ENCODE data around the gene ICAM2.
"Not testable (repeated sequence)": the region's sequence is repeated elsewhere in the genome, so short reads cannot be mapped to it uniquely, and the experiment has no call there.

Gene ICAM2

GRCh38 chr17:64045176-64045575 is 24.7 kb upstream of the ICAM2 start:
- in situ Hi-C loops (cut with MboI; ENCODE audit: low sequenced_read_pairs) = loop anchor here (25.0 kb wide), 1 partner anchor 242 kb away; no protein-coding TSS in a partner anchor

DNA sequence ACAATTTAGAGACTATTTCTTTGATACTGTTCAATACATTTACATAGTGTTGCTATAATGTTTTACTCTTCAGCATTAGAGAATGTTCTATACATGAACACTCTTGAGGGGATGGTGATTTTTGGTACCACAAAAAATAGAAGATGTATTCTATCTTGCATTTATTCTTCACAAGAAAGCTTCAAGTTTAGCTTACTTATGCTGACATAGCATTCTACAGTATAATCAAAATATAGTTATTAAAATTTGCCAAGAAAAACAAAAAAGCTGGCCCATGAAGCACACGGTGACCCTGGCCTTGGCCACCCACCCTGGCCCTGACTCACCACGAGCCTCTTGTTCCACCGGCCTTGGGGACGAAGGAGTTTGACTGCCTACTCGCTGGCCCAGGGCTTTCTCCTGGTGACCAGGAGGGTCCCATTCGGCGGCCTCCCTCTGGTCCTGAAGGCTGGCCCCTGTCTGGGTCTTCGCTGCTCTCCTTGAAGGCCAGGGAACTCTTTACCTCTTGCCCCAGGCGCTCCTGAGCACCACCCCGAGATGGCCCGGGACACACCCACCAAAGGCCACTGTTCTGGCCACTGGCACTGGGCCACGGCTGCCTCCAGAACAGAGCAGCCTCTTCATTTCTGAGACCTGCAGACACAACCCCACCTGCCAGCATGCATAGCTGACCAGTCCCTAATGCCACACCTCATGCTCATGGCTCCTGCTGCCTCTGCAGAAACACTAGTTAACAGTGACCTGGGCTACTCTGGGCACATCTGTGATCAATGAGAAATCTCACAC is 22.5 kb upstream of the ICAM2 start:
- in situ Hi-C loops (cut with MboI; ENCODE audit: low sequenced_read_pairs) = loop anchor here (25.0 kb wide), 1 partner anchor 244 kb away; no protein-coding TSS in a partner anchor

GRCh38 chr17:64041912-64042311 is 21.5 kb upstream of the ICAM2 start:
- in situ Hi-C loops (cut with MboI; ENCODE audit: low sequenced_read_pairs) = loop anchor here (25.0 kb wide), 1 partner anchor 245 kb away; no protein-coding TSS in a partner anchor

DNA sequence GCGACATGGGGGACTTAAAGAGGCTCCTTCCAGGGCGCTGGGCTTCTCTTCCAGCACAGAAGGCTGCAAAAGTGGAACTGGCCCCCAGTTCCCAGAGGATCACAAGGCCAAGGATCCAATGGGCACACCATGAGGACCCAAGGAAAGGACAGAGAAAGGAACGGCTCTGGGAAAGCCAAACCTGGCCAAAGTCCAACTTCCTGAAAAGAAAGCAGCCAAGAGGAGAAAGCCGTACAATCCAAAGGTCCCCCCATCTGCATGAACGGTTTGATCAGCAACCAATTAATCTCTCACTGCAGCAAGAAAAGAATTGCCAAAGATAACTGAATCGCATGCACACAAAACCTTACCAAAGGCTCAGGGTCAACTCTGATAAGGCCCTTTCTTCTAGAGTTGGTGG is 19.8 kb upstream of the ICAM2 start:
- in situ Hi-C loops (cut with MboI; ENCODE audit: low sequenced_read_pairs) = loop anchor here (25.0 kb wide), 1 partner anchor 247 kb away; no protein-coding TSS in a partner anchor

GRCh38 chr17:64039106-64039400 is 18.6 kb upstream of the ICAM2 start:
- in situ Hi-C loops (cut with MboI; ENCODE audit: low sequenced_read_pairs) = loop anchor here (25.0 kb wide), 1 partner anchor 248 kb away; no protein-coding TSS in a partner anchor

DNA sequence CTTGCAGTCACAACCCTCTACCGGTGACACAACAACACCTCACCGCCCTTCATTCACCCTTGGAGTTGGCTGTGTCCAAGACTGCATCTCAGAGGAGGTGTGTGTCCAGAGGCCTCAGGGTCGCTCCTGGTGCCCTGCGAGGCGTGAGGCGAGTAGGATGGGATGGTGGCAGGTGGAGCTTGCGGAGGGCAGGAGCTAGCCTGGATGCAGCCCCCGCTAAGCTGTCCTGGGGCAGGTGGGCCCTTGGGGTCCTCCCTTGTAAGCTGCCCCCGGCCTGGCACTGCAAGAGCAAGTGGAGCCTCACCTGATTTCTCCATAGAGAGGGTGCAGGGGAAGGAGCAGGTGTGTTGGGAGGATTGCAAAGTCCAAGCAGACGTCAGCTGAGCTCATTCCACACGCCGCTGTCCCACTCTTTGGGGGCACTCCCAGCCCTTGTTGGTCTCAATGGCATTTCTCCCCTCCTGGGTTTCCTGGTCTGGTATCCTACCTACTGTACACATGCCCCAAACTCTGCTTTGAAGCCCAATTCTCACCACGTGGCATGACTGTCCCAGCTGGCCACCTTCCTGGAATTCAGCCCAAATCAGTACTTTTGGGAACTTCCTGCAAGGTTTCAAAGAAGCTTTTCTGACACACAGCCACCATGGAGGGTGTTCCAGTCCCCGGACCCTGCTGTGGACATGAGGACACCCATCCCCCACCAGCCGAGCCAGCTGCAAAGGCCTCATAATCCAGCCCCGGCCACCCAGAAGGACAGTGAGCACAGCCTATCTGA is 18.1 kb upstream of the ICAM2 start:
- in situ Hi-C loops (cut with MboI; ENCODE audit: low sequenced_read_pairs) = loop anchor here (25.0 kb wide), 1 partner anchor 249 kb away; no protein-coding TSS in a partner anchor

DNA sequence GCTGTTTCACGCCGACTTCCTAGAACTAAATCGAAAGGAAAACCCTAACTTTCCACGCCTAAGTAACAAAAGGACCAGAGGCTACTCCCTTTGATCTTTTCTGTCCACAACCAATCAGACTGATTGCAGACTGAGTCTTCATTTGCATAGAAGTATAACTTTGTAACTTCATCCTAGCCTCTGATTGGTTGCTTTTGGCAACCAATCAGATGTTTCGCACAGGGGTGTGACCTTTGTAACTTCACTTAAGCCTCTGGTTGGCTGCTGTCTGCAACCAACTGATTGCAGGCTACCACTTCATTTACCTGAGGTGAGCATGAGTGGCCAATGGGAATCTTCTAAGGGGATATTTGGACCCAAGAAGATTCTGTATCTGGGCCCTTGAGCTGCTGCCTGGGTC is 17.4 kb upstream of the ICAM2 start:
- in situ Hi-C loops (cut with MboI; ENCODE audit: low sequenced_read_pairs) = loop anchor here (25.0 kb wide), 1 partner anchor 249 kb away; no protein-coding TSS in a partner anchor

DNA sequence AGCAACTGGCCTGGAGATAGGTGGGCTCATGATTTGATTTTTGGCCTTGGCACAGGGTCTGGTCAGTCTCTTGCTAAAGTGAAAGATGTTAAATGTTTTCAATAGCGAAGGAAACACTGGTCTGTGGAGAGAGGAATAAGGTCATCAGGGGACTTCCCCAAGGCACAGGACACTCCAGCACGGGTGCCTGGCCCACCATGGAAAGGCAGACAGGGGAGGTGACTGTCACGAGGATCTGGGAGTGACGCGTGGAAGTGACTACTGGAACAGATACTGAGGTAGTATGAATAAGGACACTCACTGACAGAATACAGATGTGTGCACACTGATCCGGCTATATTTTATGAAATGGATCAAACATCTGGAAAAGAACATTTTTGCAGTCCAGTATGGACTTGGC is 16.7 kb upstream of the ICAM2 start:
- in situ Hi-C loops (cut with MboI; ENCODE audit: low sequenced_read_pairs) = loop anchor here (25.0 kb wide), 1 partner anchor 250 kb away; no protein-coding TSS in a partner anchor

- in situ Hi-C loops (cut with MboI; ENCODE audit: low sequenced_read_pairs) = loop anchor here (25.0 kb wide), 1 partner anchor 251 kb away; no protein-coding TSS in a partner anchor
Measured at GRCh38 chr17:64036198-64036922, 15.9 kb upstream of the ICAM2 start.

GRCh38 chr17:64032081-64032480 is 11.6 kb upstream of the ICAM2 start:
- in situ Hi-C loops (cut with MboI; ENCODE audit: low sequenced_read_pairs) = loop anchor here (25.0 kb wide), 1 partner anchor 255 kb away; no protein-coding TSS in a partner anchor

DNA sequence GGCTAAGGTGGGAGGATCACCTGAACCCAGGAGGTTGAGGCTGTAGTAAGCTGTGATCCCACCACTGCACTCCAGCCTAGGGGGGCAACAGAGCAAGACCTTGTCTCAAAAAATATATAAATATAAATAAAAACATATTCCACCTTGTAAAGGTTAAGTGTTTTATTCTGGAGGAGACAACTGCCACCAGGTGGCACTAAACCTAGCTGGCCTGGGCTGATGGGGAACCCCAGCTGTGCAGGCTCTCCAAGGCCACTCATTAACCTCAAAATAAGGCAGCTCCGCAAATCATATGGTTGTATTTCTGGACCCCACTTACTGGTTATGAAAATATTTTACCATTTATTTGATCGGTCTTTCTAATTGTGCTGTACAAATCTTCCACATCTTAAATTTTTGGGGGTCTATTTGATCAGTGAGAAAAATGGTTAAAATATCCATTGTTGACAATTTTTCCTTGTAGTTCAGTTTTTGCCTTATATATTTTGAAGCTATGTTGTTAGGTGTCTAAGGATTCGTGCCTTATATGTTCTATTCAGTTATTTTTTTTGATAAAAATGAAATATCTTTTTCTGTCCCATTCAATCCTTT is 8.5 kb upstream of the ICAM2 start:
- in situ Hi-C loops (cut with MboI; ENCODE audit: low sequenced_read_pairs) = loop anchor here (25.0 kb wide), 1 partner anchor 258 kb away; no protein-coding TSS in a partner anchor

GRCh38 chr17:64025732-64026294 is 5.4 kb upstream of the ICAM2 start:
- in situ Hi-C loops (cut with MboI; ENCODE audit: low sequenced_read_pairs) = loop anchor here (25.0 kb wide), 1 partner anchor 261 kb away; no protein-coding TSS in a partner anchor

DNA sequence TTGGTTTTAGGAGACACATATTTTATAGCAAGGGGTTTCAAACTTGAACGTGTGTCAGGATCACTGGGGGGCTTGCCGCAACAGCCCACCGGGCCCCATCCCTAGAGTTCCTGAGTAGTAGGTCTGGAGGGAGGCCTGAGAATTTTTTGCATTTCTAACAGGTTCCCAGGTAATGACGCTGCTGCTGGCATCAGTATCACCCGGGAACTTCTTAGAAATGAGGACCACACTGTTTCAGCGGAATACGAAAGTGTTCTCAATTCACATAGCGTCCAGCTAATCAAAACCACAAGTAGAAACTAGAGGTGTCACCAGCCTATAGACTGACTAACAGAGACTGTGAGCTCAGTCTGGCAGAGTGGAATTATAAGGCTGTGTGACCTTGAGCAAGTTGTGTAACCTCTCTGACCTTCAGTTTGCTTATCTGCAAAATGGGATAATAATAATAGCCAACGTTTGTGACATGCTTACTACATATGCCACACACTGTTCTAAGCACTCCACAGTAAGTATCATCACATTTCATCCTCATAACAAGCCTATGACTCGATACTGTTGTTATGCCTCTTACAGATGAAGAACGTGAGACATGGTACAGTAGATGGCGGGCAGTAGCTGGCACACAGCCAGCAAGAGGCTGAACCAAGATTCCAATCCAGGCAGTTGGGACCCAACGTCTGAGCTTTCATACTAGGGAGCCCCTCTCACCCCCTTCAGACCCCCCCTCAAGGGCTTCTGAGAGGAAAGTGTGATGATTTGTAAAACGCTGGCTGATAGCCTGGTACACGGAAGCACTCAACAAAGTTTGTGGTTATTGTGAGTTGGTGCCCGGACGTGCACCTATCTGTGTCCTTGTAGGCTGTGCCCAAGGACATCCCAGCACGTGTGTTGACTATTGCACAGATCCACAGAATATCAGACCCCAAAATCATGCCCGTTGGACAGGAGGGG is 4.6 kb upstream of the ICAM2 start:
- in situ Hi-C loops (cut with MboI; ENCODE audit: low sequenced_read_pairs) = loop anchor here (25.0 kb wide), 1 partner anchor 262 kb away; no protein-coding TSS in a partner anchor

- in situ Hi-C loops (cut with MboI; ENCODE audit: low sequenced_read_pairs) = no loop called here
Measured at GRCh38 chr17:64024215-64024654, 3.8 kb upstream of the ICAM2 start.

DNA sequence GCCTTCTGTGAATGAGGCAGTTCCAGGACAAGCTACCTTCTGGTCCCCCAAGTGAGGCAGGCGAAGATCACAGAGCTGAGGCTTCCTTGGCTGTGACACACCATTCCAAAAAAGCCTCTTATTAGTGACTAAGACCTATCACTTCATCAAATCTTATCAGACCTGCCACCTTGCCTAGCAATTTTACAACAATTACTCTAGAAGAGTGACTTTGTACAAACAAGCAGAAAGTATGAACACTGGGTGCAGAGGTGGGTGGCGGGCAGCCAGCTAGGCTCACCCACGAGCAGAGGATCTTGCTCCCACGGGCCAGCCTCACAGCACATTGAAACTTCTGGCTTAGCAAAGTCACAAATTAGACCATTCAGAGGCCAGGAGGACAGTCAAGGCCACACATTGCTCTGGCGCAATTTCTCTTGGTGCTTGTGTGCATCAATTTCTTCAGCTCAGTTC is 2.2 kb upstream of the ICAM2 start:
- in situ Hi-C loops (cut with MboI; ENCODE audit: low sequenced_read_pairs) = no loop called here

DNA sequence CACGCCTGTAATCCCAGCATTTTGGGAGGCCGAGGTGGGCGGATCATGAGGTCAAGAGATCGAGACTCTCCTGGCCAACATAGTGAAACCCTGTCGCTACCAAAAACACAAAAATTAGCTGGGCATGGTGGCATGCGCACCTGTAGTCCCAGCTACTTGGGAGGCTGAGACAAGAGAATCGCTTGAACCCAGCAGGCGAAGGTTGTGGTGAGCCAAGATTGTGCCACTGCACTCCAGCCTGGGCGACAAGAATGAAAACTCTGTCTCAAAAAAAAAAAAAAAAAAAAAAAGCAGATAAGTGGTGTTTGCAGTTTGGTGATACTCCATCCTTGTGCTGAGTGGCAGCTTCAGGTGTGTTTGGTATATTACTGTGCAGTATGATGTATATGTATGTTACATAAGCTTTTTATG is 877 bp downstream of the ICAM2 start:
- in situ Hi-C loops (cut with MboI; ENCODE audit: low sequenced_read_pairs) = not testable (repeated sequence)

DNA sequence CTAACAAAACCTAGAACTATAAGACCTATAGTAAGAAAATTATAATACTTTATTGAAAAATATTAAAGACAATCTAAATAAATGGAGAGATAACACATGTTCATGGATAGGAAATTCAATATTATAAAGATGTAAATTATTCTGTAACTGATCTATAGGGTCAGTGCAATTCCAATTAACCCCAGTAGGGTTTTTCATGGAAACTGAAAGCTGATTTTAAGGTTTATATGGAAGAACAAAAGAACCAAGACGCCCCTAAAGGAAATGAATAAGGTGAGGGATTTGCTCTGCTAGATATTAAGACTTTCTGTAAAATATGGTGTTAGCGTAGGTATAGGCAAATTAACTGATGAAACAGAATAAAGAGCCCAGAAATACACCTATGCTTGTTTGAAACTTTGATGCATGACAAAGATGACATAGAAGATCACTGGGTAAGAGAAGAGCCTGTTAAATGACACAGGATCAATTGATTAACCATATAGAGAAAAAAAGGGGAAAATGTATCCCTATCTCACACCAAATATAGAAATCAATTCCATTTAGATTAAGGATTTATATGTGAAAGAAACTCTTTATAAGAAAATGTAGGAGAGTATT is 3.0 kb downstream of the ICAM2 start:
- in situ Hi-C loops (cut with MboI; ENCODE audit: low sequenced_read_pairs) = no loop called here

GRCh38 chr17:64016974-64017373 is 3.5 kb downstream of the ICAM2 start:
- in situ Hi-C loops (cut with MboI; ENCODE audit: low sequenced_read_pairs) = no loop called here

All from HL-60/S4 treated with phorbol 12-myristate 13-acetate at 8.2 ng/mL for 4 days and 3 days (cell line).